Measurements from ENCODE around the gene LRRC25. TPM values are rescaled to one million over a fixed set of nuclear protein-coding genes. Genes with fewer than 3 reads are reported as not detected.

LRRC25 gene
- total and polyA plus RNA-seq, 7 donors, result 0.65 to 5.2 (median 2.3) TPM

GRCh38 chr19:18421371-18421959, 24.0 kb upstream of the LRRC25 start:
- DNase-seq (no peak), ATAC-seq (no peak)
- Histone ChIP-seq H3K4me1 (peaks cover 57% of the 10 kb centered on the region), H3K27me3 (ENCODE audit: insufficient read depth in 3 of 3, low read length in 2 of 3) (peaks cover 0 to 5% (median 0%) of the 10 kb centered on the region in 3 donors), H3K27ac (no peak overlapping the region), H3K9me3 (no peaks in the 10 kb centered on the region), H3K36me3 (ENCODE audit: insufficient read depth in 1 of 2, low read depth in 1 of 2) (no peaks in the 10 kb centered on the region), H3K4me3 (peak overlapping the region; percentile 84)
- intact Hi-C loops (cut with DNase I), result no loop called here
- WGBS, 3 donors, result 78 to 83% (median 81%) methylated on average over 12 of the region's 12 CpGs
- no peak for TF ChIP-seq CTCF (IDR thresholded peaks at IDR 0.05)

- TF ChIP-seq CTCF (IDR thresholded peaks at IDR 0.05), result no peak
- ATAC-seq, result no peak
Observed at GRCh38 chr19:18420930-18421329, 23.5 kb upstream of the LRRC25 start.

GRCh38 chr19:18419699-18420460, 22.5 kb upstream of the LRRC25 start:
- TF ChIP-seq CTCF (IDR thresholded peaks at IDR 0.05), result no peak
- peak; percentile 51 to 66 for DNase-seq
- peak overlapping the region; percentile 86 for H3K27ac ChIP-seq
- H3K36me3 ChIP-seq (ENCODE audit: insufficient read depth in 1 of 2, low read depth in 1 of 2), result no peaks in the 10 kb centered on the region
- H3K4me1 ChIP-seq, result peaks cover 44% of the 10 kb centered on the region
- ATAC-seq, result no peak
- peaks cover 0 to 5% (median 0%) of the 10 kb centered on the region in 3 donors for H3K27me3 ChIP-seq (ENCODE audit: insufficient read depth in 3 of 3, low read length in 2 of 3)
- peak overlapping the region; percentile 84 for H3K4me3 ChIP-seq
- WGBS, 3 donors, result 3 to 8% (median 5%) methylated on average over 76 to 97 of the region's 97 CpGs
- intact Hi-C loops (cut with DNase I), result loop anchor here in 1 of 2 donors (10.0 kb wide), 2 partner anchors 165 to 195 kb away; partner anchors contain the start of gene PDE4C
- no peaks in the 10 kb centered on the region for H3K9me3 ChIP-seq

More at GRCh38 chr19:18420930-18421329, 23.5 kb upstream of the LRRC25 start:
- intact Hi-C loops (cut with DNase I), result no loop called here
- H3K9me3 ChIP-seq, result no peaks in the 10 kb centered on the region
- H3K4me1 ChIP-seq, result peaks cover 54% of the 10 kb centered on the region
- no peak for DNase-seq
- H3K27ac ChIP-seq, result no peak overlapping the region
- no peaks in the 10 kb centered on the region for H3K36me3 ChIP-seq (ENCODE audit: insufficient read depth in 1 of 2, low read depth in 1 of 2)
- H3K27me3 ChIP-seq (ENCODE audit: insufficient read depth in 3 of 3, low read length in 2 of 3), result peaks cover 0 to 5% (median 0%) of the 10 kb centered on the region in 3 donors
- 29 to 34% (median 33%) methylated on average over 2 of the region's 2 CpGs for WGBS, 3 donors
- H3K4me3 ChIP-seq, result peak overlapping the region; percentile 84

GRCh38 chr19:18419195-18419698, 21.8 kb upstream of the LRRC25 start, which contains the start of gene SSBP4:
TSS of gene SSBP4 (plus strand) at chr19:18419398. CDS start at chr19:18419649, 251 bp downstream.
- peak; percentile 43 to 69 (median 61) for ATAC-seq
- peak within 1 kb of the TSS; percentile 86 for H3K27ac ChIP-seq
- peak; percentile 80 to 89 for DNase-seq
- TF ChIP-seq CTCF (IDR thresholded peaks at IDR 0.05), result peak; percentile 47
- no peaks in the 10 kb centered on the region for H3K9me3 ChIP-seq
- no peaks in the 10 kb centered on the region for H3K36me3 ChIP-seq (ENCODE audit: insufficient read depth in 1 of 2, low read depth in 1 of 2)
- intact Hi-C loops (cut with DNase I), result loop anchor here in 1 of 2 donors (10.0 kb wide), 2 partner anchors 164 to 194 kb away; partner anchors contain the start of gene PDE4C
- H3K27me3 ChIP-seq (ENCODE audit: insufficient read depth in 3 of 3, low read length in 2 of 3), result peaks cover 0 to 5% (median 0%) of the 10 kb centered on the region in 3 donors
- 0 to 1% (median 1%) methylated on average over 28 to 80 of the region's 80 CpGs for WGBS, 3 donors
- peaks cover 43% of the 10 kb centered on the region for H3K4me1 ChIP-seq
- H3K4me3 ChIP-seq, result peak within 1 kb of the TSS; percentile 84

All from psoas muscle (tissue), 8 donors.